ENCODE results near the gene ADGRB2. TPM values are rescaled to one million over a fixed set of nuclear protein-coding genes. Genes with fewer than 3 reads are reported as not detected.

The ADGRB2 gene
- total RNA-seq, 4 donors from 2014 or later: 1.1 to 2.2 (median 1.7) TPM; not detected in 1

DNA sequence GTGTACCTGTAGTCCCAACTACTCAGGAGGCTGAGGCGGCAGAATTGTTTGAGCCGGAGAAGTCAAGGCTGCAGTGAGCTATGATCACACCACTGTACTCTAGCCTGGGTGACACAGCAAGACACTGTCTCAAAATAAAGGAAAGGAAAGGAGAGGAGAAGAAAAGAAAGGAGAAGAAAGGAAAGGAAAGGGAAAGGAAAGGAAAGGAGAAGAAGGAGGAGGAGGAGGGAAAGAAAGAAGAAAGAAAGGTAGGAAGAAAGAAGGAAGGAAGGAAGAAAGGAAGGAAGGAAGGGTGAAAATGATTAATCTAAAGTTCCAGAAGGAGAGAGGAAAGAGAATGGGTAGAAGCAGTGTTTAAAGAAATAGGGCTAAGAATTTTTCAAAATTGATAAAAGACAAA, 39.5 kb upstream of the ADGRB2 start:
- H3K4me1 ChIP-seq: no peaks in the 10 kb centered on the region
- no peaks in the 10 kb centered on the region for H3K9me3 ChIP-seq
- no peak for ATAC-seq
- H3K27ac ChIP-seq: no peak overlapping the region
- TF ChIP-seq POLR2A (IDR thresholded peaks at IDR 0.05): no peak
- TF ChIP-seq, protein P1, sequence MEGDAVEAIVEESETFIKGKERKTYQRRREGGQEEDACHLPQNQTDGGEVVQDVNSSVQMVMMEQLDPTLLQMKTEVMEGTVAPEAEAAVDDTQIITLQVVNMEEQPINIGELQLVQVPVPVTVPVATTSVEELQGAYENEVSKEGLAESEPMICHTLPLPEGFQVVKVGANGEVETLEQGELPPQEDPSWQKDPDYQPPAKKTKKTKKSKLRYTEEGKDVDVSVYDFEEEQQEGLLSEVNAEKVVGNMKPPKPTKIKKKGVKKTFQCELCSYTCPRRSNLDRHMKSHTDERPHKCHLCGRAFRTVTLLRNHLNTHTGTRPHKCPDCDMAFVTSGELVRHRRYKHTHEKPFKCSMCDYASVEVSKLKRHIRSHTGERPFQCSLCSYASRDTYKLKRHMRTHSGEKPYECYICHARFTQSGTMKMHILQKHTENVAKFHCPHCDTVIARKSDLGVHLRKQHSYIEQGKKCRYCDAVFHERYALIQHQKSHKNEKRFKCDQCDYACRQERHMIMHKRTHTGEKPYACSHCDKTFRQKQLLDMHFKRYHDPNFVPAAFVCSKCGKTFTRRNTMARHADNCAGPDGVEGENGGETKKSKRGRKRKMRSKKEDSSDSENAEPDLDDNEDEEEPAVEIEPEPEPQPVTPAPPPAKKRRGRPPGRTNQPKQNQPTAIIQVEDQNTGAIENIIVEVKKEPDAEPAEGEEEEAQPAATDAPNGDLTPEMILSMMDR (IDR thresholded peaks at IDR 0.05 in 4 of 5, conservative IDR thresholded peaks at IDR 0.05 in 1 of 5): no peak
- intact Hi-C loops (cut with DNase I; ENCODE audit: low total_unique reads) (no loop called here), in situ Hi-C loops (cut with MboI; ENCODE audit: low sequenced_read_pairs in 4 of 4) (loop anchor here in 2 of 4 donors (10.0 to 25.0 kb wide), 2 partner anchors 159 to 181 kb away; no protein-coding TSS in a partner anchor)
- no peaks in the 10 kb centered on the region for H3K36me3 ChIP-seq
- H3K4me3 ChIP-seq: no peak overlapping the region
- no peak for DNase-seq
- H3K27me3 ChIP-seq: peaks cover 0 to 1% (median 0%) of the 10 kb centered on the region in 3 donors

DNA sequence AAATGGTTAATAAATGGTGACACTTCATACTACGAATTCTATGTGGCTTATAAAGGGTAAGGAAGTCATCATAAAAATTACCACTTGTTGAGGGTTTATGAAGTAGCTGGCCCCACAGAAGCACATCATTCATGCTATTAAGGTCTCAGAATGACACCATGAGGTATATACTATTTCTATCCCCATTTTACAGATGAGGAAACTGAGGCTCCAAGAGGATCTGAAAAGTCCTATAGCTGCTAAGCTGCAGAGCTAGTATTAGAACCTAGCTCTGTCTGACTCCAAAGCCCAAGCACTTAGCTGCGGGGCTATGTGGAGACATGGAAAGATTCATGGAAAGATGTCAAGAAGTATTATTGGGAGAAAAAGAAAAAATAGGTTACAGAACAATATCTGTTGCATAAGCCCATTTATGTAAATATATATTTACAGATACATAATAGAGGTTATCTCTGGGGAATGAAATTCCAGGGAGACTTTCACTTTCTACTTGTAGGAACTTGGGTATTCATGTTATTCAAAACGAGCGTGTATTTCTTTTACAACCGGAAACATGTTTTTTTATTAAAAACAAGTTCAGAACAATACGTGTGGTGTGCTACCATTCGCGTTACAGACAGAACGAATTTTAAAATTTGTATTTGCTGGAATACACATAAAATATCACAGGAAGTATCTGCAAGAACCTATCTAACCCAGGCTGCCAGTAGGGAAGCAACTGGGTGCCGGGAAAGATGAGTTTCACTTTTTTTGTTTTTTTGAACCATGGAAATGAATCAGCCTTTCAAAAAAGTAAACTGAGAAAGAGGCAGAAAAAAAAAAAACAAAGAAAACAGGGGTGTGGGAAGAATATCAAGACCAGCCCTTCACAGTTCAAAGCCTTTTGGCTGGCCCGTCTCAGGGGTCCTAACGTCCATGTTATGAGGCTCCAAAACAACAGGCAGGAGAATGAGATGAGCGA, 38.3 kb upstream of the ADGRB2 start:
- TF ChIP-seq, protein P1 (IDR thresholded peaks at IDR 0.05 in 4 of 5, conservative IDR thresholded peaks at IDR 0.05 in 1 of 5): no peak
- TF ChIP-seq POLR2A (IDR thresholded peaks at IDR 0.05): no peak
- DNase-seq (no peak), ATAC-seq (no peak)
- intact Hi-C loops (cut with DNase I; ENCODE audit: low total_unique reads) (no loop called here), in situ Hi-C loops (cut with MboI; ENCODE audit: low sequenced_read_pairs in 4 of 4) (loop anchor here in 2 of 4 donors (10.0 to 25.0 kb wide), 2 partner anchors 160 to 182 kb away; no protein-coding TSS in a partner anchor)
- no peaks in the 10 kb centered on the region for H3K36me3 ChIP-seq
- H3K27ac ChIP-seq: no peak overlapping the region
- H3K9me3 ChIP-seq: no peaks in the 10 kb centered on the region
- peak overlapping the region in 2 of 4 donors; percentile 12 to 33 for H3K4me3 ChIP-seq
- no peaks in the 10 kb centered on the region for H3K4me1 ChIP-seq
- peaks cover 0 to 10% (median 2%) of the 10 kb centered on the region in 3 donors for H3K27me3 ChIP-seq

DNA sequence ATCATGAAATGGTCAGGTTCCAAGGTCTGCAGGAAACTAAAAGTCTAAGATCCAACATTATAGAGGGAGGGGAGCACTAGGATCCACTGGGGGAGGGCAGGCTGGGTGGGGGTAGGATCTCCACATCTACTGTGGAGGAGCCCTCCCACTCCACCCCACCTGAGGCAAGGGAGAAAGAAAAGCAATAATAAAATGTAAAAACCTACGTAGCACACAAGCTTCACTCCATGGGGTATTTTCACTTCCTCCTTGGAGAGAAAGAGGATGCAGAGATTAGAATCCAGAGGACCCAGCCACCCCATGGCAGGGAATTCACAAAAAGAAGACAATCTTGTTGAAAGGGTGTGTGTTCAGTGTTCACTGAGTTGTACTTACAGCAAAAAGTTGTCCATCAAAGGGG, 37.3 kb upstream of the ADGRB2 start:
- H3K4me3 ChIP-seq: no peak overlapping the region
- H3K4me1 ChIP-seq: no peaks in the 10 kb centered on the region
- no peak overlapping the region for H3K27ac ChIP-seq
- peaks cover 1 to 16% (median 6%) of the 10 kb centered on the region in 3 donors for H3K27me3 ChIP-seq
- TF ChIP-seq POLR2A (IDR thresholded peaks at IDR 0.05): no peak
- TF ChIP-seq, protein P1 (IDR thresholded peaks at IDR 0.05 in 4 of 5, conservative IDR thresholded peaks at IDR 0.05 in 1 of 5): no peak
- in situ Hi-C loops (cut with MboI; ENCODE audit: low sequenced_read_pairs in 4 of 4): loop anchor here in 2 of 4 donors (10.0 to 25.0 kb wide), 2 partner anchors 161 to 183 kb away; no protein-coding TSS in a partner anchor
- H3K36me3 ChIP-seq: no peaks in the 10 kb centered on the region
- DNase-seq (no peak), ATAC-seq (no peak)
- intact Hi-C loops (cut with DNase I; ENCODE audit: low total_unique reads): no loop called here
- no peaks in the 10 kb centered on the region for H3K9me3 ChIP-seq

DNA sequence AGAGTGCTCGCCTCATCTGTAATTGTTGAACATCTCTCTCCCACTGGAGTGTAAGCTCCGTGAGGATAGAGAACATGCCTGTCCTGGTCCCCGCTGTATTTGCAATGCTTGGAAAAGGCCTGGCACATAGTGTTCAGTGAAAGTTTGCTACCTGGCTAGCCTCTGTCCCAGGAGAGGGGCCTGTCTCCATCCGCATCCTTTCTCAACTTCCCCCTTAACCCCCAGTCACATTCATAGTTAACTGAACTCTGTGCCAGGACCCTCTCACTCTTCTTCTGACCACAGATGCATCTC, 36.5 kb upstream of the ADGRB2 start:
- H3K36me3 ChIP-seq: no peaks in the 10 kb centered on the region
- H3K27me3 ChIP-seq: peaks cover 6 to 20% (median 8%) of the 10 kb centered on the region in 3 donors
- no peak overlapping the region for H3K4me3 ChIP-seq
- no peak overlapping the region for H3K27ac ChIP-seq
- DNase-seq (no peak), ATAC-seq (no peak)
- intact Hi-C loops (cut with DNase I; ENCODE audit: low total_unique reads) (no loop called here), in situ Hi-C loops (cut with MboI; ENCODE audit: low sequenced_read_pairs in 4 of 4) (loop anchor here in 2 of 4 donors (10.0 to 25.0 kb wide), 2 partner anchors 162 to 184 kb away; no protein-coding TSS in a partner anchor)
- TF ChIP-seq, protein P1 (IDR thresholded peaks at IDR 0.05 in 4 of 5, conservative IDR thresholded peaks at IDR 0.05 in 1 of 5): no peak
- no peak for TF ChIP-seq POLR2A (IDR thresholded peaks at IDR 0.05)
- H3K9me3 ChIP-seq: no peaks in the 10 kb centered on the region
- H3K4me1 ChIP-seq: no peaks in the 10 kb centered on the region

Measured in gastrocnemius medialis (tissue), 4 donors.